Epithelial cell of esophagus (primary cell): ENCODE data around the gene EXOC1L.

ENCODE experiments used
- DNase-seq: peaks from one replicate; pipeline ENCODE4 v3.0.0; 2010; ENCODE audit warnings: low read depth
- H3K4me3 ChIP-seq: 2 replicates; pipeline ENCODE4 v1.5.1; 2011; ENCODE audit warnings: mild to moderate bottlenecking, low read length, control low read depth
- TF ChIP-seq, protein P1 (sequence below): IDR thresholded peaks from 2 replicates; pipeline ENCODE4 v1.5.1; 2011; ENCODE audit warnings: low read depth, mild to moderate bottlenecking, low read length, control low read depth, inconsistent platforms; ENCODE audit not compliant: insufficient read depth; ENCODE audit errors: missing control alignments

The EXOC1L gene

DNA sequence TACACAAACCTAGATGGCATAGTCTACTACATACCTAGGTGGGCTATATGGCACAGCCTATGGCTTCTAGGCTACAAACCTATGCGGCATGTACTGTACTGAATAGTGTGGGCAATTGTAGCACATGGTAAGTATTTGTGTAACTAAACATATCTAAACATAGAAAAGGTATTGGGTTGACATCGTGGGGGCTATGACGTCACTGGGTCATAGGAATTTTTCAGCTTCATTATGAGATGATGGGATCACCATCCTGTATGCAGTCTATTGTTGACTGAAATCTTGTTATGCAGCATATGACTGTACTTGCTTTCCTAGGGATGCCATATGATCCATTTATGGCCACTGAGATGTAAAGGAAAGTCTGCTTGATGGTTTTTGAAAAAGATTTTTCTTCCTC, 1.9 kb upstream of the EXOC1L start:
- no peak overlapping the region for H3K4me3 ChIP-seq
- TF ChIP-seq, protein P1, sequence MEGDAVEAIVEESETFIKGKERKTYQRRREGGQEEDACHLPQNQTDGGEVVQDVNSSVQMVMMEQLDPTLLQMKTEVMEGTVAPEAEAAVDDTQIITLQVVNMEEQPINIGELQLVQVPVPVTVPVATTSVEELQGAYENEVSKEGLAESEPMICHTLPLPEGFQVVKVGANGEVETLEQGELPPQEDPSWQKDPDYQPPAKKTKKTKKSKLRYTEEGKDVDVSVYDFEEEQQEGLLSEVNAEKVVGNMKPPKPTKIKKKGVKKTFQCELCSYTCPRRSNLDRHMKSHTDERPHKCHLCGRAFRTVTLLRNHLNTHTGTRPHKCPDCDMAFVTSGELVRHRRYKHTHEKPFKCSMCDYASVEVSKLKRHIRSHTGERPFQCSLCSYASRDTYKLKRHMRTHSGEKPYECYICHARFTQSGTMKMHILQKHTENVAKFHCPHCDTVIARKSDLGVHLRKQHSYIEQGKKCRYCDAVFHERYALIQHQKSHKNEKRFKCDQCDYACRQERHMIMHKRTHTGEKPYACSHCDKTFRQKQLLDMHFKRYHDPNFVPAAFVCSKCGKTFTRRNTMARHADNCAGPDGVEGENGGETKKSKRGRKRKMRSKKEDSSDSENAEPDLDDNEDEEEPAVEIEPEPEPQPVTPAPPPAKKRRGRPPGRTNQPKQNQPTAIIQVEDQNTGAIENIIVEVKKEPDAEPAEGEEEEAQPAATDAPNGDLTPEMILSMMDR, result no peak
- no peak for DNase-seq

DNA sequence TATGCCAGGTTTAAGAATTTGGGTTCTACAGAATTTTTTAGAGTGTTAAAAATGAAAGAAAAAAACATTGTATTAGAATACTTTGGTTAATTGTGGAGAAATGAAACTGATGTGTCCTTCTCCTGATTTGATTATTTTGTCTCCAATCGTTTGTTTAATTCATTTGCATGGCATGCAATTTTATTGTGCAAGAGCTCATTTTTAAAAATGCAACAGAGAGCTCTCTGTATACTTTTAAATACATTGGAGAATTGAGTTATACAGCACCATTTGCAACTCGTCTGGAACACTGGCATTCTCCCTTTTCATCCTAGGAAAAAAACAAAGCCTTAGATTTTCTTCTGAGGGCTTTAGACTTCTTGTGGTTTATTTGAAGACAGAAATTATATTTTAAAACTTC, 689 bp downstream of the EXOC1L start:
- DNase-seq, result no peak
- TF ChIP-seq, protein P1, result no peak
- H3K4me3 ChIP-seq, result no peak overlapping the region

DNA sequence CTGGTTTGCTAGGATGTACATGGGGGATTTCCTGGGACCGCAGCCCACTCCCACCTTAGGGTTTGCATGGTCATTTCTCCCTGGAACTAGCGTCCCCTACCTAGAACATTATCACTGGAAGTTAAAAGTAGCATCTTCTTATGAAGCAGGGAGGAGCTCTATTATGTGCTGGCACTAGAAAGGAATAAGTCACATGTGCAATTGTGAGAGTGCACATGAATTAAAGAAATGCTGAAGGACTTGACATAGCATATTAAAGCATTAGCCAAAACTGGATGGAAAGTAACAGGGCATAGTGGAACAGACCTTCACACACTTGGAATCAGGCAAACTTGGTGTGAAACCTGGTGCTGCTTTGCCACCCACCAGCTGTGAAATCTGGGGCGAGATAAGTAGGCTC, 2.7 kb downstream of the EXOC1L start:
- H3K4me3 ChIP-seq, result no peak overlapping the region
- no peak for DNase-seq
- TF ChIP-seq, protein P1, result no peak

DNA sequence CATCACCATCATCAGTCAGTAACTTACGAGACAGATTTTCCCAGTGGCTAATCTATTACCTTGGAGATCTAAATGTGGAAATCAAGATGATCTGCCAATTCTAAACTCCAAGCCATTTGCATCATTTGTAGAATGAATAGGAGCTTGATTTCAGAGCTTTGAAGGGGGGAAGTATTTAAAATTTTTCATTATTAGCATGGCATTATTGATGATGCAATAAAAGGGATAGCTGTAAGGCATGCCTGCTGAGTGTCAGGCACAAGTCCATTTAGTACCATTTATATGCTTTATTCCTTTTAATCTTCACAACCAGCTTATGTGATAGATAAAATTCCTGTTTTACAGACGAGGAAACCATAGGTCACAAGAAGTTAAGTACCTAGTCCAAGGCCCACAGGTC, 5.3 kb downstream of the EXOC1L start:
- TF ChIP-seq, protein P1, result no peak
- no peak for DNase-seq
- no peak overlapping the region for H3K4me3 ChIP-seq

DNA sequence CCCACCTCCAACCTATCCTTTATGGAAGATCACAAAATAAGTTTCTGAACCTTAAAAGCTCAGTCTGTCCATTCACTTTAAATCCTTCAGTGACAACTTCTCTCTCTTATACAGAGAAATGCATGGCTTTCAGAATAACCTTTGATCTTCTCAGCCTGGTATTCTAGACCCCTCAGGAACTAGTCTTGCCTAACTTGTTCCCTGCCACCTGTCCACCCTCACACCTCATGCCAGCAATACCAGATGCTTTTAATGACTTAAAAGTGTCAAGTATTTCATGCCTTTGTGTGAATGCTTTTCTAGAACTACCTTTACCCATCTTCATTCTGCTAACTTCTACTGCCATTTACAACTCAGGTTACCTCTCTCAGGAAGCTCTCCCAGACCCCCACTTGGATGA, 7.4 kb downstream of the EXOC1L start:
- H3K4me3 ChIP-seq, result no peak overlapping the region
- DNase-seq, result no peak
- TF ChIP-seq, protein P1, result no peak

DNA sequence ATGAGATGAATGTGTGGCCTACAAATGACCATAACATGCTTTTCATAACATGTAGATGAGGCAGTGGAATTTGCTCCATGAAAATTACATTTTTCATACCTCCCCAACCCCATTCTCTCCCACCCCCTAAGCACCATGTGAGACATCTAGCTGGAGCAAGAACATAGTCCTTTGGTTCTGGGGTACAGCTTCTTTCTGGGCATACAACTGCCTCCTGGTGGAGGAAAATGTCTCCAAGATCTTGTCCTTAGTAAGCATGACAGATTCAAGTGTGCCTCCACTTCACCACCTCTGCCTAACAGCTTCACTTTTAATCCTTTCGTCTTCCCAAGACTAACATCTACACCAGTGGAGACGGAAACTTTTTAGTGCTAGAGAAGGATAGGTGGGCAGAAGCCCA, 8.0 kb downstream of the EXOC1L start:
- no peak for DNase-seq
- TF ChIP-seq, protein P1, result no peak
- H3K4me3 ChIP-seq, result no peak overlapping the region

DNA sequence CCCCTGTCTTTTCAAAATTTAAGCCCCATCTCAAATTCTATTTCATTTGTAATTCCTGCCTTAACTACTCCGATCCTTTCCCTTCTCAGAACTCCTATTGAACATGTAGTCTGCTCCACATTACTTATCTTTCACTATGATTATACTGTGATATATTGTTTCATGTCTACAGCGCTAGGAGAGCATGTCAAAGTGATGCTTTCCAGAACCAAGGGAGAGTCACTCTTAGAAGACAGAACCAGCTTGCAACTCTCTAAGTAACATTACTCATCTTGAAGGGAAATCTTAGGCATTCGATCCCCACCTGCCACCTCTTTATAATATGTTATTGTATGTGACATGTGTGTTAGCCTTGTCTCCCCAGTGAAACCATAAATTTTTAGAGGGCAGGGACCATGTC, 10.5 kb downstream of the EXOC1L start:
- DNase-seq, result no peak
- TF ChIP-seq, protein P1, result no peak
- H3K4me3 ChIP-seq, result no peak overlapping the region
